Lower leg skin (tissue), 3 donors: ENCODE measurements around the gene UGT2B15.
"Not testable (repeated sequence)": the region's sequence is repeated elsewhere in the genome, so short reads cannot be mapped to it uniquely, and the experiment has no call there.

Experiments used
- POLR2A ChIP-seq, 2 donors: fragments of 450-650 bp; IDR thresholded peaks; one replicate each; pipeline ENCODE4 v1.6.1; 2016 to 2017; ENCODE audit warnings: antibody characterized with exemption in 2 of 2, mild to moderate bottlenecking in 1 of 2, moderate library complexity in 1 of 2
- TF ChIP-seq, protein P1 (sequence below), 3 donors: fragments of 450-650 bp; IDR thresholded peaks; one replicate each; pipeline ENCODE4 v1.5.1; 2016; ENCODE audit warnings: antibody characterized with exemption in 3 of 3, mild to moderate bottlenecking in 3 of 3, moderate library complexity in 2 of 3

DNA sequence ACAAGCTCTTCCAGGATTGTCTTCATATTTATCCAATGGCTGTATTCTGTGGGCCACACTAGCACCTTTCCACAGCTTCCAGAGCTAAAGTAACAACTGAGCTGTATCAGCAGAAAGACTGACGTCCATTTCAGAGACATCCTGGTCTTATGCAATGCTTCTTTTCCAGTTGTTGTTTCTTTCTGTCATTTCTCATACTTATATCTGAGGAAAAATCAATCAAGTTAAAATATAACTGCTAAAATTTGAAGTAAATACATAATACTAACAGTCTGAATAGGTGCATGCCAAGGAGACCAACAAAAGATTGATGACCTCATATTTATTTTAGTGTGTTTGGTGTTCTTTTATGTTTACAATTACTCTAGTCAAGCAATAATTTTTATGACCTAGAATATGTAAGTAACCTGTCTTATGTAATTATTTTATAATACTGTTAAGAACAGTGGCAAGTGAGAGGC is at the start of gene UGT2B15:
- TF ChIP-seq POLR2A (IDR thresholded peaks at IDR 0.05): not testable (repeated sequence)
- TF ChIP-seq, protein P1, sequence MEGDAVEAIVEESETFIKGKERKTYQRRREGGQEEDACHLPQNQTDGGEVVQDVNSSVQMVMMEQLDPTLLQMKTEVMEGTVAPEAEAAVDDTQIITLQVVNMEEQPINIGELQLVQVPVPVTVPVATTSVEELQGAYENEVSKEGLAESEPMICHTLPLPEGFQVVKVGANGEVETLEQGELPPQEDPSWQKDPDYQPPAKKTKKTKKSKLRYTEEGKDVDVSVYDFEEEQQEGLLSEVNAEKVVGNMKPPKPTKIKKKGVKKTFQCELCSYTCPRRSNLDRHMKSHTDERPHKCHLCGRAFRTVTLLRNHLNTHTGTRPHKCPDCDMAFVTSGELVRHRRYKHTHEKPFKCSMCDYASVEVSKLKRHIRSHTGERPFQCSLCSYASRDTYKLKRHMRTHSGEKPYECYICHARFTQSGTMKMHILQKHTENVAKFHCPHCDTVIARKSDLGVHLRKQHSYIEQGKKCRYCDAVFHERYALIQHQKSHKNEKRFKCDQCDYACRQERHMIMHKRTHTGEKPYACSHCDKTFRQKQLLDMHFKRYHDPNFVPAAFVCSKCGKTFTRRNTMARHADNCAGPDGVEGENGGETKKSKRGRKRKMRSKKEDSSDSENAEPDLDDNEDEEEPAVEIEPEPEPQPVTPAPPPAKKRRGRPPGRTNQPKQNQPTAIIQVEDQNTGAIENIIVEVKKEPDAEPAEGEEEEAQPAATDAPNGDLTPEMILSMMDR (IDR thresholded peaks at IDR 0.05): not testable (repeated sequence)
